ENCODE measurements around the gene CNKSR1.

- TF ChIP-seq CTCF (IDR thresholded peaks at IDR 0.05) (no peak), POLR2A (IDR thresholded peaks at IDR 0.05) (no peak)
Measured at GRCh38 chr1:26168410-26169197, 8.7 kb upstream of the CNKSR1 start, which contains the start of gene C1orf232.
